Stimulated activated naive CD8-positive, alpha-beta T cell treated with anti-CD3 and anti-CD28 coated beads, Interleukin-15, Interleukin-2, amounts not matched to agents 100 ng/mL and 50 ng/mL, for 24 hours (primary cell): ENCODE data around the gene ESF1.
"Not testable (repeated sequence)": the region's sequence is repeated elsewhere in the genome, so short reads cannot be mapped to it uniquely, and the experiment has no call there.

Source experiments
- H3K27ac Mint-ChIP-seq: one replicate; pipeline ENCODE4 v1.8.0; 2021; ENCODE audit warnings: mild to moderate bottlenecking, mixed read lengths
- H3K27me3 Mint-ChIP-seq: one replicate; pipeline ENCODE4 v1.8.0; 2021; ENCODE audit warnings: mixed read lengths
- H3K36me3 Mint-ChIP-seq: one replicate; pipeline ENCODE4 v1.8.0; 2021; ENCODE audit warnings: low read depth, mixed read lengths
- H3K4me1 Mint-ChIP-seq: one replicate; pipeline ENCODE4 v1.8.0; 2021; ENCODE audit warnings: low read depth, mixed read lengths
- H3K4me3 Mint-ChIP-seq: one replicate; pipeline ENCODE4 v1.8.0; 2021; ENCODE audit warnings: mild to moderate bottlenecking, mixed read lengths
- H3K9me3 Mint-ChIP-seq: one replicate; pipeline ENCODE4 v1.8.0; 2021; ENCODE audit warnings: mixed read lengths

ESF1 gene

GRCh38 chr20:13771853-13772453, 12.8 kb downstream of the ESF1 start:
- H3K27ac Mint-ChIP-seq = no peak overlapping the region
- H3K9me3 Mint-ChIP-seq = no peaks in the 10 kb centered on the region
- no peak overlapping the region for H3K4me3 Mint-ChIP-seq
- H3K4me1 Mint-ChIP-seq = peaks cover 5% of the 10 kb centered on the region
- no peaks in the 10 kb centered on the region for H3K27me3 Mint-ChIP-seq
- H3K36me3 Mint-ChIP-seq = peaks cover 76% of the 10 kb centered on the region

DNA sequence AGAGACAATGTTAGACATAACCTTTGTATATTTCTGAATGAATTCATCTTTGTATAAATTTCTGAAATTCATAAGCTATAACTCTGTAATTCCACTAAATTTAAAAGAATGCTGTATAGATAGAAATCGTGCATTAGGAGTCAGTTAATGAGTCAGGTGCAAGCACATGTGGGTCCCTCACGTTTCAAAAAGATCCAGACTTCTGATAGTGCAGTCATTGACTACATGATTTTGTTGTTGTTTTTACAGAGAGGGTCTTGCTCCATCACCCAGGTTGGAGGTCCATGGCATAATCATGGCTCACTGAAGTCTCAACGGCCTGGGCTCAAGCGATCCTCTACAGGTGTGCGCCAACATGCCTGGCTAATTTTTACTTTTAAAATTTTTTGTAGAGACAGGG, 14.6 kb downstream of the ESF1 start:
- H3K36me3 Mint-ChIP-seq = peaks cover 80% of the 10 kb centered on the region
- H3K27me3 Mint-ChIP-seq = no peaks in the 10 kb centered on the region
- no peak overlapping the region for H3K27ac Mint-ChIP-seq
- H3K4me1 Mint-ChIP-seq = peaks cover 7% of the 10 kb centered on the region
- H3K4me3 Mint-ChIP-seq = no peak overlapping the region
- peaks cover 5% of the 10 kb centered on the region for H3K9me3 Mint-ChIP-seq

GRCh38 chr20:13765868-13766416, 18.8 kb downstream of the ESF1 start:
- Mint-ChIP-seq H3K4me3 (no peak overlapping the region), H3K27me3 (no peaks in the 10 kb centered on the region), H3K9me3 (peaks cover 5% of the 10 kb centered on the region), H3K27ac (no peak overlapping the region), H3K36me3 (peaks cover 69% of the 10 kb centered on the region), H3K4me1 (peaks cover 7% of the 10 kb centered on the region)

- Mint-ChIP-seq H3K4me1 (peaks cover 7% of the 10 kb centered on the region), H3K27me3 (no peaks in the 10 kb centered on the region), H3K27ac (no peak overlapping the region), H3K36me3 (peaks cover 66% of the 10 kb centered on the region), H3K9me3 (peaks cover 5% of the 10 kb centered on the region), H3K4me3 (no peak overlapping the region)
Measured at GRCh38 chr20:13765299-13765698, 19.4 kb downstream of the ESF1 start.

GRCh38 chr20:13760451-13760946, 24.2 kb downstream of the ESF1 start:
- not testable (repeated sequence) for H3K4me3 Mint-ChIP-seq, H3K9me3 Mint-ChIP-seq, H3K4me1 Mint-ChIP-seq, H3K27me3 Mint-ChIP-seq, H3K27ac Mint-ChIP-seq
- peaks cover 57% of the 10 kb centered on the region for H3K36me3 Mint-ChIP-seq

DNA sequence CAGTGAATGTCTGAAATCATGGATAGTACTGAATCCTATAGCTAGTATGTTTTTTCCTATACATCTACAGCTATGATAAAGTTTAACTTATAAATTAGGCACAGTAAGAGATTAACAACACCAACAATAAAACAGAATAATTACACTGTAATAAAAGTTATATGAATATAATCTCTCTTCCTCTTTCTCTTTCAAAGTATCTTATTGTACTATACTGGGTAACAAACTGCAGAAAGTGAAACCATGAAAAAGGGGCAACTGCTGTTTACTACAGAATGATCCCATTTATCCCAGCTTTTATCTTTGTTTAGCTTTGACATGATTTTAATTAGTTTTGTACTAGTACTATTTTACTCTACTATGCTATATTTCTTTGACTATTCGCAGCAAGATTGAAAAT, 25.8 kb downstream of the ESF1 start:
- Mint-ChIP-seq H3K4me3 (no peak overlapping the region), H3K9me3 (no peaks in the 10 kb centered on the region), H3K27ac (no peak overlapping the region), H3K27me3 (no peaks in the 10 kb centered on the region), H3K36me3 (peaks cover 42% of the 10 kb centered on the region), H3K4me1 (no peaks in the 10 kb centered on the region)

DNA sequence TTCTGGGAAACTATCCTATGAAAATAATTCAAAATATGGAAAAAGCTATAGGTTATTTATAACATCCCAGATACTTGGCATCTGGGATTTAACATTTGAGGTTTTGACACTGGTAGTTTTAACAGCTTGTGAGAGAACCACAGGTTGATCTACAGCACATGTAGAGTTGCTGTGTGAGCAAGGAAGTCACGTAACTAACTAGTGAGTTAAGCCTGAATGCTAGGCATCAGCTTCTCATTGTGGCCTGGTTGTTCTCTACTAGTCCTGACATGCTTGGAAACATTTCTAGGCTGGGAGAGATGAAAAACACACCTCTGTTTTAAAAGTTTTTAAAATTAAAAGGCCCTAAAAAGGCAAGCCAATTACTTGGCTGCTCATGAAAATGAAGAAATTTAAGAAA, 28.2 kb downstream of the ESF1 start:
- H3K4me3 Mint-ChIP-seq = no peak overlapping the region
- H3K9me3 Mint-ChIP-seq = no peaks in the 10 kb centered on the region
- H3K27me3 Mint-ChIP-seq = no peaks in the 10 kb centered on the region
- no peaks in the 10 kb centered on the region for H3K4me1 Mint-ChIP-seq
- H3K36me3 Mint-ChIP-seq = peaks cover 33% of the 10 kb centered on the region
- H3K27ac Mint-ChIP-seq = no peak overlapping the region

GRCh38 chr20:13755809-13756208, 28.9 kb downstream of the ESF1 start:
- H3K4me3 Mint-ChIP-seq = no peak overlapping the region
- no peaks in the 10 kb centered on the region for H3K4me1 Mint-ChIP-seq
- H3K27me3 Mint-ChIP-seq = no peaks in the 10 kb centered on the region
- H3K27ac Mint-ChIP-seq = no peak overlapping the region
- H3K36me3 Mint-ChIP-seq = peaks cover 40% of the 10 kb centered on the region
- no peaks in the 10 kb centered on the region for H3K9me3 Mint-ChIP-seq

GRCh38 chr20:13753436-13754036, 31.2 kb downstream of the ESF1 start:
- Mint-ChIP-seq H3K4me3 (no peak overlapping the region), H3K27me3 (no peaks in the 10 kb centered on the region), H3K4me1 (peaks cover 3% of the 10 kb centered on the region), H3K9me3 (no peaks in the 10 kb centered on the region), H3K27ac (no peak overlapping the region), H3K36me3 (peaks cover 40% of the 10 kb centered on the region)

DNA sequence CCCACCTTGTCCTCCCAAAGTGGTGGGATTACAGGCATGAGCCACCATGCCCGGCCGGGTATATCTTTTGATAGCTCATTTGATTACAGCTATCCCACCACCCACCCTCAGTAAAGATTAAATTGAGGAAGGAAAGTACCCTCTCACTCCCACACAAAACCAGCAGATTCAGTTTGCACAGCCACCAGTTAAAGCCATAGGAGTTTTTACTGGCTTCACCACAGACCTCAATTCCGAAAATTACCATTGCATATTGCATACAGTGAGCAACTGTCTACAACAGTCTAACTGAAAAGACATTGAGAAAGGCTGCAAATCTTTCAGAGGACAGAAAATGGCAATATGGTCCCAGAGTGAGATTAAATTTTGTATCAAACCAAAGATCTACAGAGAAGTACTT, 34.9 kb downstream of the ESF1 start:
- Mint-ChIP-seq H3K27me3 (no peaks in the 10 kb centered on the region), H3K4me3 (no peak overlapping the region), H3K36me3 (peaks cover 37% of the 10 kb centered on the region), H3K9me3 (no peaks in the 10 kb centered on the region), H3K27ac (no peak overlapping the region), H3K4me1 (peaks cover 3% of the 10 kb centered on the region)

GRCh38 chr20:13745784-13746183, 38.9 kb downstream of the ESF1 start:
- H3K36me3 Mint-ChIP-seq = peaks cover 71% of the 10 kb centered on the region
- no peak overlapping the region for H3K27ac Mint-ChIP-seq
- H3K27me3 Mint-ChIP-seq = no peaks in the 10 kb centered on the region
- peaks cover 7% of the 10 kb centered on the region for H3K9me3 Mint-ChIP-seq
- H3K4me1 Mint-ChIP-seq = peaks cover 21% of the 10 kb centered on the region
- no peak overlapping the region for H3K4me3 Mint-ChIP-seq

GRCh38 chr20:13744352-13744751, 40.4 kb downstream of the ESF1 start:
- no peak overlapping the region for H3K27ac Mint-ChIP-seq
- H3K27me3 Mint-ChIP-seq = no peaks in the 10 kb centered on the region
- peaks cover 11% of the 10 kb centered on the region for H3K9me3 Mint-ChIP-seq
- H3K4me1 Mint-ChIP-seq = peaks cover 24% of the 10 kb centered on the region
- no peak overlapping the region for H3K4me3 Mint-ChIP-seq
- peaks cover 74% of the 10 kb centered on the region for H3K36me3 Mint-ChIP-seq

- H3K36me3 Mint-ChIP-seq = peaks cover 75% of the 10 kb centered on the region
- H3K27ac Mint-ChIP-seq = no peak overlapping the region
- peaks cover 24% of the 10 kb centered on the region for H3K4me1 Mint-ChIP-seq
- H3K9me3 Mint-ChIP-seq = peaks cover 11% of the 10 kb centered on the region
- H3K4me3 Mint-ChIP-seq = no peak overlapping the region
- no peaks in the 10 kb centered on the region for H3K27me3 Mint-ChIP-seq
Measured at GRCh38 chr20:13741879-13742278, 42.8 kb downstream of the ESF1 start.

DNA sequence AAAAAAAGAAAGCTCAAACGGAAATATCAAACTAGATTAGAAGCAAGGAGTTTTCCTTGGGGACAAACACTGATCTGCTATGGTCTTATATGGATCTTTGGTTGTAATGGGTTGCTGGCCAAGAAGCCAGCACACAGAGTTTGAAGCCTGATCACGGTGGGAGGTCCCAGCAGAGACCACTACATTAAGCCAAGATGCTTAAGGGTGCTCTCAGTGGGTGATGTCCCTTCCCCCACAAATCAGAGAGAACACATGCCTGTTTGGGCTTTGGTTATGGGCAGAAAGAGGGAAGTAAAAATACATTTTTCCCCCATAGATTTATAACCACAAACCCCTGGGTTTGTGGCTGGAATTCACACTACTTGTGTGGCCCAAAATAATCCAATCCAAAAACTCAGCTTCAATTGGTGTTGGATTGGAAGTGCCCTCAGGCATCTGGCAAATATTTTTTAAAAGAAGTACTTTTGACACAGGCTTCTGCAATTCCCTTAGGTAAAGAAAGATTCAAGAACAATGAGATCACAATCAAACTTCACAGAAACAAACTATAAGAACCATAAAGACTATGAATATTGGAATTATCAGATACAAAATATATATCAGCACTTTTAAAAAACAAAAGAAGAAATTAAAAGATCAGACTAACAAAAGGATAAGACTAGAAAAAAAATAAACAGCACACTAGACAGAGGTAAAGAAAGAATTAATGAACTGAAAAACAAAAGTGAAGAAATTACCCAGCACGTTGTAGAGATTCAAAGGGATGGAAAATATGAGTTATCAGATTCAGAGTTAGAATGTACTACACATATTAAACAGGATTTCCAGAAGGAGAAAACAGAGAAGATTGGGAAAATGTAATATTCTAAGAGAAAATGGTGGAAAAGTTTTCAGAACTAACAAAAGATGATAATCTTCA, 44.7 kb downstream of the ESF1 start:
- Mint-ChIP-seq H3K4me3 (no peak overlapping the region), H3K9me3 (peaks cover 11% of the 10 kb centered on the region), H3K36me3 (peaks cover 80% of the 10 kb centered on the region), H3K27ac (no peak overlapping the region), H3K27me3 (no peaks in the 10 kb centered on the region), H3K4me1 (peaks cover 24% of the 10 kb centered on the region)

DNA sequence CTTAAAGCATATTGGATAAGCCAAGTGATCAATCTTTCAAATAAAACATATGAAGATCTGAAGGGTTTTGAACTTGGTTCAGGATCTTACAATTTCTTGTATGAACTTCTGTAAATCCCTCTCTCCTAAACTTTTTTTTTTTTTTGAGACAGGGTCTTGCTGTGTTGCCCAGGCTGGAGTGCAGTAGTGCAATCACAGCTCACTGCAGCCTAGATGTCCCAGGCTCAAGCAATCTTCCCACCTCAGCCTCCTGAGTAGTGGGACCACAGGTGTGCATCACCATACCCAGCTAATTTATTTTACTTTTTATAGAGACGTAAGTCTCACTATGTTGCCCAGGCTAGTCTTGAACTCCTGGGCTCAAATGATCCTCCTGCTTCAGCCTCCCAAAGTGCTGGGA, 46.5 kb downstream of the ESF1 start:
- H3K27ac Mint-ChIP-seq, H3K4me3 Mint-ChIP-seq, H3K27me3 Mint-ChIP-seq: not testable (repeated sequence)
- H3K36me3 Mint-ChIP-seq = peaks cover 79% of the 10 kb centered on the region
- peaks cover 24% of the 10 kb centered on the region for H3K4me1 Mint-ChIP-seq
- peaks cover 11% of the 10 kb centered on the region for H3K9me3 Mint-ChIP-seq
